Stimulated activated CD8-positive, alpha-beta memory T cell treated with anti-CD3 and anti-CD28 coated beads, Interleukin-12 subunit alpha, Interleukin-12 subunit beta, amount 100 ng/mL, for 24 hours (primary cell): ENCODE measurements around the gene STK11.
"Not testable (repeated sequence)": the region's sequence is repeated elsewhere in the genome, so short reads cannot be mapped to it uniquely, and the experiment has no call there.

Experiments
- DNase-seq: peaks from one replicate; pipeline ENCODE4 v3.0.0-alpha.2; 2020; ENCODE audit errors: extremely low read depth

Gene STK11

DNA sequence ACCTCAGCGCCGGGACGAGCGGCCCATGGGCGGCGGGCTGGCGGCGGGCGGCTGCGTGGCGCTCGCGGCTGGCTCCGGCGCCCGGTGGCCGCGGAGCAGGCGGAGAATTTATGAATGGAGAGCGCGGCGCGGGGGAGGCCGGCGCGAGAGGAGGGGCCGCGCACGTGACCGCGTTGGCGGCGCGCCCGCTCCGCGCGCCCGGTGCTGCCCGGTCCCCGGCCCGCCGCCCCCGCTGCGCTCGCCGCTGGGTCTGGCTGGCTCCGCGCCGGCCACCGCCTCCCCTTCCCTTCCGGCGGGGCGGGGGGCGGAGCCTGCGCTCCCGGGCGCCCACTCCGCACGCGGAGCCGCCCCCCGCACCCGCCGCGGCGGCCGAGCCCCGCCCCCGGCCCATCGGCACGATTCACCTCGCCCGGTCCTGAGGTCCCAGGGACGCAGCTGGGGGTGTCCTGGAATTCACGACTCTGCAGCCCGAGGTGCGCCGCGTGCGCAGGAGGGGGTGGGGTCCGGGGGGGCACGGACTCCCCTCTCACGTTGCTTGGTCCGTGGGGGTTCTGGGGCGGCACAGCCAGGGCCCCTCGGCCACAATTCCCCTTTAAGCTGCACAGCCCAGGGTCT is 32.3 kb downstream of the STK11 start, which contains the start of gene CBARP:
TSS of gene CBARP (minus strand) at position 252 of the 615 bp plus-strand sequence. CDS start 1,905 bp downstream, outside the sequence.
- no peak for DNase-seq

DNA sequence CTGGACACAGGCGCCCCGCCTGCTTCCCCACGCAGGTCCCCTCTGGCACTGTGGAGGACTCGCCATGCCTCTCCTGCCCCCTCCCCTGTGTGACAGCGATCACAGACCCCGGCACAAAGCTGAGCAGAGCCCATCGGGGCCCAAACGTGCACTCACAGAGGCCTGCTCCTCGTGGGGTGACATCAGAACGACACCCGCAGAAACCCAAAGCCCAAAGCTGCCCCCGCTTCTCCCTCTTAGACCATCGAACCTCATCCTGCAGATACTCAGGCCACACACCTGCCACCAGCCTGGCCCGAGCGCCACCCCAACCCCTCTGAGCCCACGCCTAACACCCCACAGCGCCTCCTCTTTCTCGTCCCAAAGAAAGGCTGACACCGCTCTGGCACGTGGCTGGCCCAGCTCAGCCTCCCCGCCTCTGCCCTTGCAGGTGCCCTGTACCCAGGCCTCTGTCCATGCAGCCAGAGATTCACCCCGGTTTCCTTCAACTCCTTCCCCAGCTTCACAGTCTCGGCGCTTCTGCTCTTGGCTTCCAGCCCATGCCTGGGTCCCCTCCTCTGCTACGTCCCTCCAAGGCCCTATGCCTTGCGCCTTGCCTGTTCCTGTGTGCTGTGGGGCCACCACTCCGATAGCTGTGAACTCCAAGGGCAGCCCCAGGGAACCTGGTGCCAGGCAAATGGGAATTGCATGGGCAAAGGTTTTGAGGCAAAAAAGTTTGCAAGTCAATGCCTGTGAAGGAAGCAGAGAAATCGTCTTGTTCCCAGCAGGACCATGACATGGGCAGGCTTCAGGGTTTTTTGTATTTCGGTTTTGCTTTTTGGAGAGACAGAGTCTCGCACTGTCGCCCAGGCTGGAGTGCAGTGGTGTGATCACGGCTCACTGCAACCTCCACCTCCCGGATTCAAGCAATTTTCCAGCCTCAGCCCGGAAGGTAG is 33.1 kb downstream of the STK11 start:
- DNase-seq: no peak

DNA sequence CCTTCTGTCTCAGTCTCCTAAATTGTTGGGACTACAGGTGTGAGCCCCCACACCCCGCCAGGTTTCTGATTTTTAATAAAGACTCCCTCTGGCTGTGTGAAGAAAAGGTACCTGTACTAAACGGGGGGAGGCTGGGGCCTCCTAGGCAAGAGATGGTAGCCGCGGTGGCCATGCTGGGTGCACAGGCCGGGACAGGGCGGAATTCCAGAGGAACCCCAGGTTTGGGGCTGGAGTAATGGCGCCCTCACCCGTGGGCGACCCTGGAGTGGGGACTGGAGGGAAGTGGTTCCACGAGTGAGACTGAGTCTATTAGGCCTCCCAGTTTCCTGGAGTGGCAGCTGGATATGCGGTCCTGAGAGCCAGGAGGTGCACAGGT is 33.8 kb downstream of the STK11 start:
- no peak for DNase-seq

DNA sequence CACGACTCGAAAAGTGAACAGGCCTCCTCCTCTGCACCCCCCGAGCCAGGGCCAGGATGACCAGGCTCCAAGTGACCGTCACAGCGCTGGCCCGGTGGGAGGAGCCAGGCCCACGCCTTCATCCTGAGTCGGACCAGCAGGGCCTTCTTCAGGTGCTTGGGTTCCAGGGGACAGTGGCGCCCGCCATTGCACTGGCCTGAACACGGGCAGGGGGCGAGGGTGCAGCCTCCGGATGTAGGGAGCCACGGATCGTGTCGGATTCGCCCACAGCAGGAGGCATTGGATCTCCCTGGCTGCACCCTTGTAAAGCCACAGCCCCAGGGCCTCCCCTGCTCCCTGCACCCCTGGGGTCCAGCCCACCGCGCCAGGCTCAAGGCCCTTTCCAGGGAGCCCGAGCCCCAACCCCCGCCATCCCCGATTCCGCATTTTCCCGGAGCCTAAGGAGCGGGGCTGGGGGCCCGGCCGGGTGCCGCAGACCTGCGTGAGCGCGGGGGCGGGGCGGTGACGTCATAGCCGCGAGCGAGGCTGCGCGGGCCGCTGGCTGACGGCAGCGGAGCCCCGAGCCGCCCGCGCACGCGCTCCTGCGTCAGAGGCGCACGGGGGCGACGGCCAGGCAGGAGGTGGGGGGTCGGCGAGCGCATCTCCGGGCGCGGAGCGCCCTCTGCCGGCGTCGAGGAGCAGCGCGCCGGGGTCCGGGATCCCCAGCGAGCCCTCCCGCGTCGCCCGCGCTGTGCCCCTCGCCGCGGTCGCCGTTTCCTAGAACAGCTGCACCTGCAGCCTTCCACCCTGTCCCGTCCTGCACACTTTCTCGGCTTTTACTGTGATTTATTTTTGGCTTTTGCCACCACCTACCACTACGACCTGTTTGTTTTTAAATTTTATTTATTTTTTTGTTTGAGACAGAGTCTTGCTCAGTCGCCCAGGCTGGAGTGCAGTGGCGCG is 34.5 kb downstream of the STK11 start:
- DNase-seq: peak; percentile 85

DNA sequence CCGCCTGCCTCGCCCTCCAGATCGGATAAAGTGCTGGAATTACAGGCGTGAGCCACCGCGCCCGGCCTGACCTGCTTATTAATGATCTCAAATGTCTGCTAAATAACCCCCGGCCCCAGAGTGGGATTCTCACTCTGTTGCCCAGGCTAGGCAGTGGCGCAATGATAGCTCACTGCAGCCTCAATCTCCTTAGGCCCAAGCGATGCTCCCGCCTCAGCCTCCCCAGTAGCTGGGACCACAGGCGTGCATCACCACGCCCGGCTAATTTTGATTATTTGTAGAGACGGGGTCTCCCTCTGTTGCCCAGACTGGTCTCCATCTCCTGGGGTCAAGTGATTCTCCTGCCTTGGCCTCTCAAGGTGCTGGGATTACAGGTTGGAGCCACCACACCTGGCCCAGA is 35.3 kb downstream of the STK11 start:
- DNase-seq: no peak

DNA sequence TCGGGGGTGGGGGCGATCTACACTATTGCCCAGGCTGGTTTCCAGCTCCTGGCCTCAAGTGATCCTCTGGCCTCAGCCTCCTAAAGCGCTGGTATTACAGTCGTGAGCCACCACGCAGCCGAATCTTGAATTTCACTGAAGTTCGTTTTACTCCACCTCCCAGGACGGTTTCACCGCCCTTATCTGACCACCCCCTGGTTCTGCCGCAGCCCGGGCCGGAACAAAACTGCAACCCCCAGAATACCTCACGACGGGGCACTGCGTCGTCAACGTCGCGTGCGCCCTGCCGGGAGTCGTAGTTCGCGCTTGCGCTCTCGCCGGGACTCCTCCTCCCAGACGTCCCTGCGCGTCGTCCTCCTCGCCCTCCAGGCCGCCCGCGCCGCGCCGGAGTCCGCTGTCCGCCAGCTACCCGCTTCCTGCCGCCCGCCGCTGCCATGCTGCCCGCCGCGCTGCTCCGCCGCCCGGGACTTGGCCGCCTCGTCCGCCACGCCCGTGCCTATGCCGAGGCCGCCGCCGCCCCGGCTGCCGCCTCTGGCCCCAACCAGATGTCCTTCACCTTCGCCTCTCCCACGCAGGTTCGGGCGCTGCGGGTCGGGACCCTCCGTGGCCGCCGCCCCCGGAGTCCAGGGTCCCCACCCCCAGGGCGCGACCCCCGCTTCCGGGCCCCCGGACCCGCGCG is 36.0 kb downstream of the STK11 start, which contains the start of gene ATP5F1D:
TSS of gene ATP5F1D (plus strand) at position 335 of the 679 bp plus-strand sequence. CDS start at position 435, 100 bp downstream.
- peak; percentile 79 for DNase-seq

DNA sequence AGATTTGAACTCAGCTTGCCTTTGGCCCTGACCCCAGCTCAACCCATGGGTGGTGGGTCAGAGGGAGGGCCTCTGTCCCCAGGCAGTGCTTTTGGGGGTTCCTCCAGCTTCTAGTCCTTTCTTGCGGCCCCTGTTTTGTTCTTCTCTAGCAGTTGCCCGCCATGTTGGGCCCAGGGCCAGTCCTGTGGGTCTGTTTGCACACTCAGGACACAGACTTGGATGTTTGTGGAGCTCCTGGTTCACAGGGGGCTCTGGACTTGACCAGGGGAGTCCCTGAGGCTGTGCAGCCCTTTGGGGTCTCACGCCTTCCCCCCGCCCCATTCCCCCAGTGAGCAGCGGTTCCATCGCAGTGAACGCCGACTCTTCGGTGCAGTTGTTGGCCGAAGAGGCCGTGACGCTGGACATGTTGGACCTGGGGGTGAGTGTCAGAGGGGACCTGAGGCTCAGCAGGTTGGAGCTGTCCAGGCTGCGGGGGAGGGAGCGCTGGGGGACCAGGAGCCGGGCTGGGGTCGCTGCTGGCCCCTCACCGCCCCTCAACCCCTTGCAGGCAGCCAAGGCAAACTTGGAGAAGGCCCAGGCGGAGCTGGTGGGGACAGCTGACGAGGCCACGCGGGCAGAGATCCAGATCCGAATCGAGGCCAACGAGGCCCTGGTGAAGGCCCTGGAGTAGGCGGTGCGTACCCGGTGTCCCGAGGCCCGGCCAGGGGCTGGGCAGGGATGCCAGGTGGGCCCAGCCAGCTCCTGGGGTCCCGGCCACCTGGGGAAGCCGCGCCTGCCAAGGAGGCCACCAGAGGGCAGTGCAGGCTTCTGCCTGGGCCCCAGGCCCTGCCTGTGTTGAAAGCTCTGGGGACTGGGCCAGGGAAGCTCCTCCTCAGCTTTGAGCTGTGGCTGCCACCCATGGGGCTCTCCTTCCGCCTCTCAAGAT is 38.5 kb downstream of the STK11 start:
- no peak for DNase-seq

DNA sequence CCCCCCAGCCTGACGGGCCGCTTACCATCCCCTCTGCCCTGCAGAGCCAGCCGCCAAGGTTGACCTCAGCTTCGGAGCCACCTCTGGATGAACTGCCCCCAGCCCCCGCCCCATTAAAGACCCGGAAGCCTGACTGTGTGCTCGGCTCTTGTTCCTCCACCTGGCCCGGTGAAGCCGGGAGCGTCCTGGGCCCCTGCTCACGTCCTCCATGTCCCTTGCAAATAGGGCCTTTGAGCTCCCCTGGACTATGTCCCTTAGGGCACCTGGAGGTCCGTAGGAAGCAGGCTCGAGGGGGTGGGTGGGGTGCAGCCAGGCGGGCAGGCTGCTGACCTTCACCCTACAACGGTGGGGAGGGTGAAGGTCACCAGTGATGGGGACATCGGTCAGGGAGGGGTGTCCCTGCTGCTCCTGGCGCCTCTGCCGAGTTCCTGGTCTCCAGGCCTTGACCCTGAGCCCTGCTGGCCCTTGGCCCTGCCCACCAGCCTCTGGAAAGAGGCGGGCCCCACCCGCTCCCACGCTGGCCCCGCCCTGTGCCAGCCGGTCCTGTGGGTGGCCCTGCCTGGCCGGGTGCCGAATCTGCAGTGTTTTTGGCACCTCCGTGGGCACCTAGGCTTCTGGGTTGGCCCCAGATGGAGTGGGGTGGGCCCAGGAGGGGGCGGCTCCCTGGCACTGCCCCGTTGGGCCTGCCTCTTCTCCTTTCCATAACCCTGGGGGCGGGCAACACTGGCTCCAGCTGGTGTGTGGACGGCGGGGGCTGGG is 39.3 kb downstream of the STK11 start:
- DNase-seq: no peak

DNA sequence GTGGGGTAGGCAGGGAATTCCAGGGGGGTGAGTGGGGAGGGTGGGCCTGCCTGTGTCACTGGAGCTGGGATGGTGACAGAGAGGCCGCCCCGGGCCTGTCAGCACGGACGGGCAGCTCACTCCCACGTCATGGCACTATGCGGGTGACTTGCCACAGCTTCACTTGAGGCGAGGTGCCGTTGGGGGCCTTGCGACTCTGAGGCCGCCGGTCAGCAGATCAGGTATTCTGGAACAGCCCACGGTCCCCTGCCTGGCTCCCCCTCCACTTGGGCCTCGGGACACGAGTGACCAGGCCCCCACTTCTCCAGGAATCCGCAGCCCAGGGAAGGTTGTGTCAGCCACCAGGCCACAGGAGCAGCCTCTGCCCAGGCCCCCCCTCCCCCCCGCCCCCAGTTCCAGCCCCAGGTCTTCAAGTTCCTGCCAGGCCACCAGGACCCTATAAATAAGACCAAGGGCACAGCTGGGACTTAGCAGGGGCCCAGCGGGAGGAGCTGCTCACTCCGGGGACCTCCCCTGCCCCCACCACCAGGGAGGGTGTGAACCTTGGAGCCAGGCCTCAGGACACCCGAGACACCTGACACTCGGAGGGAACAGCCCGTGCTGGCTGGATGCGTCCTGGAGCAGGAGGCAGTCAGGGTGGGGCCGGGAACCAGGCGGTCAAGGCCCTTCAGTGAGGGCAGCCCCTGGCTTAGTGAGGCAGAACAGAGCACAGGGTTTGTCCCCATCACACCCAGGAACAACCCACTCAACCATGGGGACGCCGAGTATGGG is 40.1 kb downstream of the STK11 start:
- no peak for DNase-seq

DNA sequence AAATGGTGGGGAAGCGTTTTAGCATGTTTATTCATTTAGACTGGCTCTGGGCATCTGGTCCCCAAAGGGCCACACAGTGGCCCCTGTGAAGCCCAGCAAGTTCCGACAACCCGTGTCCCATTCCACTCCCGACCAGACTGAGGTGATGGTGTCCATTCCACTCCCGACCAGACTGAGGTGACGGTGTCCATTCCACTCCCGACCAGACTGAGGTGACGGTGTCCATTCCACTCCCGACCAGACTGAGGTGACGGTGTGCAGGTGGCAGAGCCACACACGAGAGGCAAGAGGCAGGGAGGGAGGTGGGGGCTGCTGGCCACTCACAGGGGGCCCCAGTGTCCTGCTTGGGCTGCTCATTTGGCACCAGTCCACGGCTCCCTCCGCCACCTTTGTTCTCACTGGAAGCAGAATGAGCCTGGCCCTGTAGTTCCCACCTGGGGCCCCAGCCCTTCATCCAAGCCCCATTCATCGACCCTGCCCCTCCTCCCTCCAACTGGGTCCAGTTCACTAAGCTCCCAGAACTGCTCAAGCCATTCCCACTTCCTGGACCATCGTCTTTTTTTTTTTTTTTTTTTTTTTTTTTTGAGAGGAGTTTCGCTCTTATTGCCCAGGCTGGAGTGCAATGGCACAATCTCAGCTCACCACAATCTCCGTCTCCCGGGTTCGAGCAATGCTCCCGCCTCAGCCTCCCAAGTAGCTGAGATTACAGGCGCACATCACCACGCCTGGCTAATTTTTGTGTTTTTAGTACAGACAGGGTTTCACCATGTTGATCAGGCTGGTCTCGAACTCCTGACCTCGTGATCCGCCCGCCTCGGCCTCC is 40.9 kb downstream of the STK11 start:
- not testable (repeated sequence) for DNase-seq

DNA sequence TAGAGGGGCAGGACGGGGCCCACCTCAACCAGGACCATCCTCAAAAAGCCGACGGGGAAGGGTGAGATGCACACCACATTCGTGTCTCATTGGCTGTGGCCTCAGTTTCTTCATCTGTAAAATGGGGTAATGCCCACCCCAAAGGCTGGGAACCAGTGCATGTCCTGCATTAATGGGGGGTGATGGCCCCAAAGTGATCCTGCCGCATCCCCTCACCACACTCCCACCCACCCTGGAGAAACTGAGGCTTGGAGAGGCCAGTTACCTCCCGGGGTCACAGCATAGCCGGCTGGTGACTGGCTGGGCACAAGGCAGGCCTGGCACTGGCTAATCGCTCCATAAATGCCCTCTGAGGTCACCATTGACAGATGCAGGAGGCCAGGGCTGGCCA is 42.2 kb downstream of the STK11 start:
- no peak for DNase-seq

DNA sequence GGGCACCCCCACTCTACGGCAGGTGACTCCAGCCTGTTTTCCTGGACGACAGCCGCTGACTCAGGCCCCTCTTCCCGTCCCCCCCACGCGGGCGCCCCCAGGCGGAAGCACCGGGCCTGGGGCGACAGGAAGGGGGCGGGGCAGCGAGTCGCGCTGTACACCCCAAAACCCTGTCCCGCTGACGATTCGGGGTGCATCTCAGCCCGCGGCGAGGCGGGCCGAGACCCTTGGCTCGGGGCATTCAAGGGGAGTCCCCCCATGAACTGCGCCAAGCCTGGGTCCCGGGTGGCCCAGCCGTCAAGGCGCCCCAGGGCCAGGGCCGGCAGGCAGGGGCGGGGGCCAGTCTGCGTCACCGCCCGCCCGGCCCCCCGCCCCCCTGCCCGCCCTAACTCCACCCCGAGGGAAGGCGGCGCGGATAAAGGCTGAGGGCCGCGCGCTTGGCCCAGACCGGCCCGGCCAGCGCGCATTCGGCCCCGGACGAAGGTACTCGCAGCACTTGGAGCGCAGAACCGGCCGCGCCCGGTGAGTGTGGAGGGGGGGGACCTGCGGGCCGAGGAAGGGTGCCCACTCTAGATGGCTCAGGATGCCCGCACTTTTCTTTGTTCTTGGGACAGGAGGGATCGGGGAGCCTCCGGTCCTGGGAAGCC is 42.7 kb downstream of the STK11 start, which contains the start of gene MIDN:
TSS of gene MIDN (plus strand) at position 445 of the 647 bp plus-strand sequence. CDS start 1,714 bp downstream, outside the sequence.
- DNase-seq: no peak

DNA sequence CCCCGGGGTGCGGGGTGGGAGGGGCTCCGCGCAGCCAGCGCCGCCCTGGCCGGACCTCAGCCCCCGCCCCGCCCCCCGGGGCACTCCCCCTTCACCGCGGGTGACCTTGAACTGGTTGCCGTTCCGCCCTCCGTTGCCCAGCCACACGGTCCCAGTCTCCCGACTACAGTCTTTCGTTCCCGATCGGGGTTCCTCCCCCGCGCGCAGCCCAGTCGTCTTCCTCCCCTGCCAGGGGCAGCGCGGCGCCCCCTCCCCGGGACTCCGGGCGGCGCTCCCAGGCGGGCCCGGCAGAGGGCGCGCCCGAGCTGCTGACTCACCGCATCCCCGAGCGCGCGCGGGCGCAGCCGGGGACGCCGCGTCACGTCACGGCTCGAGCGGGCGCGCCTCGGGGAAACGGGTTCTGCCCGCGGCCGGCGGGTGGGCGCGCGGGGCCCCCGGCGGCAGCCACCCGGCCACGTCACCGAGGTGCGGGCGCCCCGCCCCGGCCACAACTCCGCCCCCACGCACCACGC is 43.3 kb downstream of the STK11 start:
- no peak for DNase-seq

DNA sequence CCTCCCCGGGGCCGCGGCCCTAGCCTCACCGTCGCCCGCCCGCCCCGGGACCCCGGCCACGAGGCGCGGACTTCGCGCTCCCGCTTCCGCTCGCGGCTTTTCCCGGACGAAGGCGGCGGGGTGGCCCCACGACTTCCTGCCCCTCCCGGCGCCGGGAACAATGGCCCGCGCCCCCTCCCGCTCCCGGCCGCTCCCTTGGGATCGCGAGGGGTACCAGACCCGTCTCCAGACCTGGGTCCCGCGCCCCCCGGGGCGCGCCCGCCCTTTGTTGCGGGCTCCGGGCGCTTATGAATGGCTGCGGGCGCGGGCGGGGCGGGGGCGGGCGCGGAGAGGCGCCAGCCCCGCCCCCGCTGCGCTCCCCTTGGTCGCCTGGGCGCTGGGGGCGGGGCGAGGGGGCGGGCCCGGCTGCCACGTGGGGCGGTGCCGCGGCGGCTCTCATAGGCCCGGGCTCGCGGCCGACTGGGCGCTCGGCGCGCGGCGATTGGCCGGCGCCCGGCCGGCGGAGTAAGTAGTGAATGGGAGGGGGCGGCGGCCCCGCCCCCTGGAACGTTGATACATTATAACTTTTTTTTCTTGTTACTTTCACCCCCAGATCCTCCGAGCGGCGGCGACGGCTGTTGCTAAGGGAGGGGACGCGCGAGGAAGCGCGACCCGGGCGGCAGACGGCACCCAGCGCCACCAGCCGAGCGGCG is 43.9 kb downstream of the STK11 start:
- DNase-seq: peak; percentile 83

DNA sequence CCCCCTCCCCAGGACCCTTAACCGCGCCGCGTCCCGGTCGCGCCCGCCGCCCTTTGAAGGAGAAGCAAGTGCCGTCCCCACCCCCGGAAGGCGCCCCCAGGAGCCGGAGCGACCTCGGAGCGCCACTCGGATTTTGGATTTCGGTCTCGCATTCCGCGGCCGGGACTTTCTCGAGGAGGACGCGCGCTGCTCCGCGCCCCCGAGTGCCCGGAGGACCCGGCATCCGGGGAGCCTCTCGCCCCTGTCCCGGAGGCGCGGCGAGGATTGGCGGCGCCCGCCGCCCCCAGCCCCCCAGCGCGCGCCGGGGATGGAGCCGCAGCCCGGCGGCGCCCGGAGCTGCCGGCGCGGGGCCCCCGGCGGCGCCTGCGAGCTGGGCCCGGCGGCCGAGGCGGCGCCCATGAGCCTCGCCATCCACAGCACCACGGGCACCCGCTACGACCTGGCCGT is 44.4 kb downstream of the STK11 start:
- no peak for DNase-seq
